ENCODE data around the gene RALB. TPM values are rescaled to one million over a fixed set of nuclear protein-coding genes. Genes with fewer than 3 reads are reported as not detected.
A peak's percentile ranks its signal among the peaks of the same experiment; 100 is the strongest.

Gene RALB
- total and polyA plus RNA-seq, 2 of the 4 experiments (the other 2 are of a cell fraction), result 53.6 to 54.7 TPM

DNA sequence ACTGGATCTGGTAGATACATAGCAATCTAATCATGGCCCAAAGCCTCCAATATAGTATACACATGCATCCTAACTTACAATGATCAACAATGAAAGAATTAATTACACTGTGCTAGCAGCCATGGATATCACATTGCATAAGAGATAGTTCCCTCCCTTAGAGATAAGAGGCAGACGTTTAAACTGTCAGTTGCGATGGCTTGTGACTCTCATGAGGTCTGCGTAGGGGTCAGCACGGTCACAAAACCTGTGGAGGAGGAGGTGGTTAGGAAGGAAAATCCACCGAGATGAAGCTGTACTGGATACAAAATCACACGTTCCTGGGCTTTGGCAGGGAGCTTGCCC is 800 bp upstream of the RALB start:
- no TSS peak for BruUV-seq (replicated peaks)
- DNase-seq, result no peak

More for the DNA sequence above, 800 bp upstream of the RALB start:
- H3K4me2 ChIP-seq (ENCODE audit: low read depth, low read length), result peak overlapping the region; percentile 71
- peak overlapping the region; percentile 46; the same call in 1 of the 2 replicates for H3K9ac ChIP-seq (ENCODE audit: low read depth, low read length)
- no peaks in the 10 kb centered on the region for H3K9me3 ChIP-seq (ENCODE audit: control insufficient read depth, insufficient read depth, low read length)
- no CpG with 5 or more reads among the region's 6 CpGs for WGBS, 2 experiments (ENCODE audit: extremely low coverage in 2 of 2, insufficient read length in 1 of 2)
- peak overlapping the region; percentile 47; the same call in 1 of the 2 replicates for H3K4ac ChIP-seq (ENCODE audit: low read depth, low read length)
- no peak overlapping the region for H2AK5ac ChIP-seq (ENCODE audit: low read depth, low read length)
- H2AFZ ChIP-seq (replicated peaks; ENCODE audit: low read length, poor library complexity), result peak overlapping the region; percentile 86
- peaks cover 11% of the 10 kb centered on the region; the same call in 1 of the 2 replicates for H3K27me3 ChIP-seq (ENCODE audit: control insufficient read depth, insufficient read depth, low read length)
- H2BK20ac ChIP-seq (ENCODE audit: low read depth, low read length), result no peak overlapping the region
- ChIA-PET POLR2A (ENCODE audit: unreplicated experiment) (no interaction called here), CTCF (interaction anchor here (0.6 kb wide), 1 partner anchor 62 kb away, joined by 3 read pairs; no protein-coding TSS in a partner anchor)
- no peak overlapping the region for H4K91ac ChIP-seq (ENCODE audit: insufficient read depth, low read depth, low read length)
- peak overlapping the region; percentile 65 for H3K4me3 ChIP-seq (ENCODE audit: insufficient read depth, low read depth, low read length)
- in situ Hi-C loops (cut with MboI; ENCODE audit: low sequenced_read_pairs), result no loop called here
- H3K27ac ChIP-seq (ENCODE audit: insufficient read depth, low read length), result no peak overlapping the region
- peaks cover 8% of the 10 kb centered on the region; the same call in 1 of the 2 replicates for H3K9me1 ChIP-seq (ENCODE audit: insufficient read depth, low read length)
- H3K4me1 ChIP-seq (ENCODE audit: control insufficient read depth, insufficient read depth, low read length), result peaks cover 5% of the 10 kb centered on the region; the same call in 1 of the 2 replicates
- H3K56ac ChIP-seq (ENCODE audit: extremely low read depth, insufficient read depth, low read length), result no peak overlapping the region
- H2BK120ac ChIP-seq (ENCODE audit: low read depth, low read length), result no peak overlapping the region
- H4K5ac ChIP-seq (ENCODE audit: low read depth, low read length), result no peak overlapping the region
- H3K79me1 ChIP-seq (ENCODE audit: low read depth in 1 of 2, low read length in 2 of 2), result peaks cover 4 to 35% of the 10 kb centered on the region in 2 experiments
- intact Hi-C loops (cut with micrococcal nuclease), result loop anchor here (5.0 kb wide), 1 partner anchor 425 kb away; no protein-coding TSS in a partner anchor
- dilution Hi-C loops (cut with HindIII; ENCODE audit: low sequenced_read_pairs, unreplicated experiment), result no loop called here
- 0 out of 2 replicates have a peak overlapping the region, but pooled peaks have one; percentile 23 for H3K14ac ChIP-seq (replicated peaks; ENCODE audit: low read depth, low read length)
- peak overlapping the region; percentile 83; the same call in 1 of the 2 replicates for H3K23ac ChIP-seq (ENCODE audit: low read depth, low read length)
- H2BK15ac ChIP-seq (ENCODE audit: low read depth, low read length), result no peak overlapping the region; the same call in 2 of the 3 replicates
- TF ChIP-seq CEBPB (IDR thresholded peaks at IDR 0.05; ENCODE audit: low read depth, low read length), result peak; percentile 36; the same call in 1 of the 2 replicates
- TF ChIP-seq CHD1 (IDR thresholded peaks at IDR 0.05; ENCODE audit: low read depth, low read length), result no peak
- no peak for TF ChIP-seq POLR2A (IDR thresholded peaks at IDR 0.05; ENCODE audit: low read depth, low read length)
- TF ChIP-seq MAFK (IDR thresholded peaks at IDR 0.05; ENCODE audit: low read depth, low read length), result no peak
- no peak for ATAC-seq (ENCODE audit: low read depth)
- H2BK5ac ChIP-seq (ENCODE audit: low read depth, low read length, poor library complexity, severe bottlenecking), result no peak overlapping the region
- H3K18ac ChIP-seq (ENCODE audit: low read depth, low read length), result no peak overlapping the region
- H4K20me1 ChIP-seq (ENCODE audit: insufficient read depth, low read length), result peaks cover 28% of the 10 kb centered on the region
- no peaks in the 10 kb centered on the region for H3K36me3 ChIP-seq (ENCODE audit: control insufficient read depth, insufficient read depth, low read length)
- peak overlapping the region in 1 of 2 experiments; percentile 62; a peak in 1 of 4 replicates for H4K8ac ChIP-seq (ENCODE audit: low read depth in 2 of 2, low read length in 2 of 2)
- peak overlapping the region; percentile 69 for H2AK9ac ChIP-seq (replicated peaks; ENCODE audit: low read depth, low read length, poor library complexity)
